Keratinocyte (primary cell): Measurements from ENCODE around the gene MTSS2.

Source experiments
- EZH2 ChIP-seq: IDR thresholded peaks from one replicate; pipeline ENCODE4 v1.6.1; 2012; ENCODE audit warnings: inconsistent platforms, mild to moderate bottlenecking, low read length, moderate library complexity
- TF ChIP-seq, protein P1 (sequence below), 3 experiments: IDR thresholded peaks in 1 of 3; conservative IDR thresholded peaks in 1 of 3; optimal IDR thresholded peaks in 1 of 3; 2 replicates in 2 of 3; 3 replicates in 1 of 3; pipeline versions ENCODE3 to v1.5.1; 2011; ENCODE audit warnings: low read length in 3 of 3, mild to moderate bottlenecking in 3 of 3, moderate library complexity in 2 of 3, control low read depth in 1 of 3, inconsistent platforms in 1 of 3; ENCODE audit not compliant: insufficient read depth in 2 of 3; ENCODE audit errors: extremely low read depth in 1 of 3

- TF ChIP-seq, protein P1, sequence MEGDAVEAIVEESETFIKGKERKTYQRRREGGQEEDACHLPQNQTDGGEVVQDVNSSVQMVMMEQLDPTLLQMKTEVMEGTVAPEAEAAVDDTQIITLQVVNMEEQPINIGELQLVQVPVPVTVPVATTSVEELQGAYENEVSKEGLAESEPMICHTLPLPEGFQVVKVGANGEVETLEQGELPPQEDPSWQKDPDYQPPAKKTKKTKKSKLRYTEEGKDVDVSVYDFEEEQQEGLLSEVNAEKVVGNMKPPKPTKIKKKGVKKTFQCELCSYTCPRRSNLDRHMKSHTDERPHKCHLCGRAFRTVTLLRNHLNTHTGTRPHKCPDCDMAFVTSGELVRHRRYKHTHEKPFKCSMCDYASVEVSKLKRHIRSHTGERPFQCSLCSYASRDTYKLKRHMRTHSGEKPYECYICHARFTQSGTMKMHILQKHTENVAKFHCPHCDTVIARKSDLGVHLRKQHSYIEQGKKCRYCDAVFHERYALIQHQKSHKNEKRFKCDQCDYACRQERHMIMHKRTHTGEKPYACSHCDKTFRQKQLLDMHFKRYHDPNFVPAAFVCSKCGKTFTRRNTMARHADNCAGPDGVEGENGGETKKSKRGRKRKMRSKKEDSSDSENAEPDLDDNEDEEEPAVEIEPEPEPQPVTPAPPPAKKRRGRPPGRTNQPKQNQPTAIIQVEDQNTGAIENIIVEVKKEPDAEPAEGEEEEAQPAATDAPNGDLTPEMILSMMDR (optimal IDR thresholded peaks at IDR 0.05 in 1 of 3, IDR thresholded peaks at IDR 0.05 in 1 of 3, conservative IDR thresholded peaks at IDR 0.05 in 1 of 3; ENCODE audit: extremely low read depth in 1 of 3, insufficient read depth in 2 of 3, low read length in 3 of 3) = no peak
- TF ChIP-seq EZH2 = no peak
Measured at GRCh38 chr16:70657956-70658355, 27.9 kb downstream of the MTSS2 start.
